H1 (cell line): Measurements from ENCODE around the gene OGG1. TPM values are rescaled to one million over a fixed set of nuclear protein-coding genes. Genes with fewer than 3 reads are reported as not detected.

Experiments used
- CTCF ChIA-PET: fragments of 300-600 bp; sonication (Branson Sonifier 250); formaldehyde crosslinking; loops from one replicate; lab custom pipeline; 2021; ENCODE audit not compliant: partially characterized antibody; lab: Charles Lee
- POLR2A ChIA-PET: fragments of 300-600 bp; sonication (Branson Sonifier 250); formaldehyde crosslinking; loops from one replicate; lab custom pipeline; 2021; ENCODE audit warnings: inconsistent platforms; ENCODE audit not compliant: partially characterized antibody; lab: Charles Lee
- DNase-seq, 2 experiments: peaks; one replicate each; pipeline versions ENCODE4 v3.0.0 to v3.0.0-alpha.2; 2010 to 2022; ENCODE audit warnings: low spot score in 2 of 2, low read depth in 1 of 2, mixed read lengths in 1 of 2
- FAIRE-seq: peaks from 2 replicates; lab custom pipeline; 2011; peaks lifted over from hg19 to GRCh38; lab: Jason Lieb, UNC
- H2AFZ ChIP-seq: 2 replicates; pipeline ENCODE4 v1.8.1; 2012; ENCODE audit warnings: low read length, inconsistent platforms
- H2AK5ac ChIP-seq: 2 replicates; pipeline ENCODE4 v1.6.1; 2013; ENCODE audit warnings: low read depth, low read length
- H2BK120ac ChIP-seq: replicated peaks from 2 replicates; pipeline ENCODE3; 2013; ENCODE audit warnings: low read depth, low read length, inconsistent platforms
- H2BK12ac ChIP-seq: 2 replicates; pipeline ENCODE4 v1.6.1; 2013; ENCODE audit warnings: low read depth, low read length
- H2BK15ac ChIP-seq: 2 replicates; pipeline ENCODE4 v1.6.1; 2013; ENCODE audit warnings: low read length
- H2BK20ac ChIP-seq: 2 replicates; pipeline ENCODE4 v1.6.1; 2013; ENCODE audit warnings: low read length
- H2BK5ac ChIP-seq: 2 replicates; pipeline ENCODE4 v1.6.1; 2013; ENCODE audit warnings: low read depth, low read length
- H3K14ac ChIP-seq: 2 replicates; pipeline ENCODE4 v1.6.1; 2013; ENCODE audit warnings: inconsistent platforms; ENCODE audit not compliant: insufficient read length
- H3K18ac ChIP-seq: 2 replicates; pipeline ENCODE4 v1.6.1; 2013; ENCODE audit warnings: low read length; ENCODE audit errors: extremely low read depth
- H3K23ac ChIP-seq: 2 replicates; pipeline ENCODE4 v1.6.1; 2013; ENCODE audit warnings: inconsistent platforms; ENCODE audit not compliant: insufficient read length
- H3K23me2 ChIP-seq: 2 replicates; pipeline ENCODE4 v1.6.1; 2013; ENCODE audit warnings: low read depth, low read length
- H3K27ac ChIP-seq: 2 replicates; pipeline ENCODE4 v1.6.1; 2011; ENCODE audit warnings: low read depth, low read length, inconsistent platforms
- H3K27me3 ChIP-seq, 4 experiments: replicated peaks in 1 of 4; 1 replicate in 1 of 4; 2 replicates in 3 of 4; pipeline versions ENCODE4 v1.6.1 to v1.8.1; 2011 to 2013; ENCODE audit warnings: low read length in 3 of 4, mild to moderate bottlenecking in 3 of 4, inconsistent platforms in 2 of 4, mixed read lengths in 2 of 4, moderate library complexity in 1 of 4; ENCODE audit not compliant: control insufficient read depth in 3 of 4, insufficient read depth in 3 of 4; ENCODE audit errors: extremely low read depth in 1 of 4
- H3K36me3 ChIP-seq, 4 experiments: 2 replicates each; pipeline versions ENCODE4 v1.6.1 to v1.8.1; 2011 to 2013; ENCODE audit warnings: mild to moderate bottlenecking in 4 of 4, low read length in 3 of 4, moderate library complexity in 2 of 4, control low read depth in 1 of 4, inconsistent platforms in 1 of 4; ENCODE audit not compliant: insufficient read depth in 4 of 4, control insufficient read depth in 2 of 4
- H3K4ac ChIP-seq: replicated peaks from 2 replicates; pipeline ENCODE3; 2013; ENCODE audit warnings: low read length, low read depth, mixed read lengths, inconsistent platforms; ENCODE audit not compliant: insufficient read length
- H3K4me1 ChIP-seq, 4 experiments: replicated peaks in 1 of 4; 1 replicate in 1 of 4; 2 replicates in 3 of 4; pipeline versions ENCODE4 v1.6.1 to v1.8.1; 2011 to 2013; ENCODE audit warnings: low read length in 3 of 4, inconsistent platforms in 2 of 4, mixed read lengths in 1 of 4; ENCODE audit not compliant: insufficient read depth in 4 of 4, control insufficient read depth in 3 of 4
- H3K4me2 ChIP-seq, 2 experiments: 2 replicates each; pipeline versions ENCODE4 v1.6.1 to v1.8.1; 2011 to 2013; ENCODE audit warnings: low read depth in 2 of 2, low read length in 2 of 2, control low read depth in 1 of 2, inconsistent platforms in 1 of 2, mild to moderate bottlenecking in 1 of 2; ENCODE audit not compliant: insufficient read depth in 1 of 2
- H3K4me3 ChIP-seq, 4 experiments: fragments of 200-600, 300-600 bp in 1 of 4; sonication (generic), shearing (Covaris generic), sonication (Bioruptor Twin) in 1 of 4; 2 replicates each; pipeline versions ENCODE4 v1.5.1 to v1.8.1; 2011 to 2016; ENCODE audit warnings: low read length in 4 of 4, low read depth in 3 of 4, control low read depth in 2 of 4, inconsistent platforms in 2 of 4, mild to moderate bottlenecking in 2 of 4, mixed read lengths in 1 of 4, moderate library complexity in 1 of 4; ENCODE audit not compliant: insufficient read depth in 2 of 4; ENCODE audit errors: extremely low read depth in 1 of 4
- H3K56ac ChIP-seq: replicated peaks from 2 replicates; pipeline ENCODE3; 2013; ENCODE audit warnings: low read depth, mild to moderate bottlenecking, mixed read lengths, low read length, inconsistent platforms; ENCODE audit not compliant: insufficient read length
- H3K79me1 ChIP-seq: 2 replicates; pipeline ENCODE4 v1.6.1; 2013; ENCODE audit warnings: low read depth, low read length, control low read depth
- H3K79me2 ChIP-seq, 2 experiments: 2 replicates each; pipeline versions ENCODE4 v1.6.1 to v1.8.1; 2012 to 2013; ENCODE audit warnings: low read length in 2 of 2, mild to moderate bottlenecking in 2 of 2, inconsistent platforms in 1 of 2; ENCODE audit not compliant: insufficient read depth in 2 of 2, control insufficient read depth in 1 of 2
- H3K9ac ChIP-seq, 4 experiments: replicated peaks in 1 of 4; 1 replicate in 1 of 4; 2 replicates in 3 of 4; pipeline versions ENCODE4 v1.6.1 to v1.8.1; 2011 to 2013; ENCODE audit warnings: low read depth in 3 of 4, low read length in 3 of 4, control low read depth in 2 of 4, mild to moderate bottlenecking in 2 of 4, moderate library complexity in 2 of 4, inconsistent platforms in 1 of 4; ENCODE audit errors: extremely low read depth in 1 of 4
- H3K9me3 ChIP-seq, 2 experiments: 2 replicates each; pipeline versions ENCODE4 v1.6.1 to v1.8.1; 2012 to 2013; ENCODE audit warnings: mild to moderate bottlenecking in 2 of 2, moderate library complexity in 2 of 2, control low read depth in 1 of 2, inconsistent platforms in 1 of 2, low read depth in 1 of 2, low read length in 1 of 2, mixed read lengths in 1 of 2; ENCODE audit not compliant: insufficient read depth in 2 of 2
- H4K20me1 ChIP-seq, 2 experiments: replicated peaks in 1 of 2; 2 replicates each; pipeline versions ENCODE3 to v1.8.1; 2011 to 2013; ENCODE audit warnings: inconsistent platforms in 2 of 2, low read length in 2 of 2, mild to moderate bottlenecking in 1 of 2; ENCODE audit not compliant: insufficient read depth in 2 of 2, control insufficient read depth in 1 of 2
- H4K5ac ChIP-seq: 2 replicates; pipeline ENCODE4 v1.6.1; 2013; ENCODE audit warnings: low read length, low read depth, mixed read lengths, inconsistent platforms; ENCODE audit not compliant: insufficient read length
- H4K8ac ChIP-seq: 2 replicates; pipeline ENCODE4 v1.8.0; 2013; ENCODE audit warnings: mild to moderate bottlenecking, moderate library complexity, low read length, inconsistent platforms; ENCODE audit not compliant: insufficient read depth; ENCODE audit errors: extremely low read depth
- H4K91ac ChIP-seq: replicated peaks from 2 replicates; pipeline ENCODE3; 2013; ENCODE audit warnings: low read length, mixed read lengths, inconsistent platforms; ENCODE audit not compliant: insufficient read length
- ASH2L ChIP-seq: fragments of 200-600, 300-600 bp; sonication (generic); IDR thresholded peaks from one replicate; pipeline ENCODE4 v1.7.1; 2017; ENCODE audit warnings: low read length
- ATF2 ChIP-seq: IDR thresholded peaks from 2 replicates; pipeline ENCODE4 v1.6.1; 2012; ENCODE audit warnings: low read length, inconsistent platforms
- E2F6 ChIP-seq: IDR thresholded peaks from 2 replicates; pipeline ENCODE4 v1.6.1; 2012; ENCODE audit warnings: inconsistent platforms
- KDM4A ChIP-seq: IDR thresholded peaks from one replicate; pipeline ENCODE4 v1.7.1; 2012; ENCODE audit warnings: low read depth, mild to moderate bottlenecking, moderate library complexity, low read length, inconsistent platforms; ENCODE audit not compliant: severe bottlenecking
- RBBP5 ChIP-seq: IDR thresholded peaks from 2 replicates; pipeline ENCODE4 v1.7.1; 2012; ENCODE audit warnings: low read depth, mild to moderate bottlenecking, inconsistent platforms, low read length, moderate library complexity, borderline replicate concordance
- SP1 ChIP-seq: IDR thresholded peaks from 2 replicates; pipeline ENCODE4 v1.6.1; 2011; ENCODE audit warnings: low read depth, low read length
- SRF ChIP-seq: IDR thresholded peaks from 2 replicates; pipeline ENCODE4 v1.6.1; 2011; ENCODE audit warnings: mild to moderate bottlenecking, low read depth, low read length, moderate library complexity
- TAF7 ChIP-seq: optimal IDR thresholded peaks from 2 replicates; pipeline ENCODE3; 2011; ENCODE audit warnings: low read depth, mild to moderate bottlenecking, inconsistent platforms, low read length, moderate library complexity, borderline replicate concordance
- WGBS, 2 experiments: shearing (Covaris generic) in 1 of 2; methylation state at CpG; one replicate each; pipeline versions ENCODE4 v1.1.6 to v1.1.7; 2013 to 2015; ENCODE audit warnings: low lambda C conversion rate in 2 of 2, mixed read lengths in 2 of 2, inconsistent platforms in 1 of 2, low coverage in 1 of 2, missing lambda C conversion rate in 1 of 2; ENCODE audit not compliant: insufficient replicate concordance in 2 of 2, insufficient coverage in 1 of 2, insufficient read length in 1 of 2; ENCODE audit errors: extremely low coverage in 1 of 2, missing lambda C conversion rate in 1 of 2; 5-methylcytosine and 5-hydroxymethylcytosine counted together
- polyA plus RNA-seq, 7 experiments: library from polyadenylated mRNA; depleted of rRNA in 3 of 7; stranded (reverse) in 5 of 7; unstranded in 2 of 7; fragments of >200 nt in 5 of 7; fragments of 200-250 nt in 2 of 7; gene quantifications; 1 replicate in 5 of 7; 2 replicates in 1 of 7; 4 replicates in 1 of 7; pipeline versions ENCODE4 v1.2.1 to v1.2.3, GENCODE V29; 2011 to 2013; ENCODE audit warnings: missing spikeins in 2 of 7, mixed read lengths in 2 of 7
- total RNA-seq: library from RNA; stranded (reverse); fragmentation: NEBNext Ultra II Directional; extraction: Animal tissue kit (Norgen Biotek cat#: 25700); gene quantifications from 2 replicates; pipeline ENCODE4 v1.2.1, GENCODE V29; 2021

Gene OGG1
- total and polyA plus RNA-seq, 2 of the 8 experiments (the other 6 are each of a cell fraction or from before 2014, with no cell fraction given), result 29.6 to 46.8 TPM

GRCh38 chr3:9792405-9793160, 42.8 kb downstream of the OGG1 start, which contains the start of the genes ARPC4 and TADA3:
ARPC4 (plus strand) TSS chr3:9793082; CDS start chr3:9793122, 40 bp downstream.
TADA3 (minus strand) TSS chr3:9792473; CDS start chr3:9791466, 1,007 bp downstream.
- Histone ChIP-seq H4K20me1 (no peaks in the 10 kb centered on the region), H3K9ac (peak within 1 kb of the TSS; percentile 94 to 99 (median 96)), H2BK20ac (0 out of 2 replicates have a peak within 1 kb of the TSS, but pooled peaks have one; percentile 97), H3K23ac (peak within 1 kb of the TSS; percentile 57), H2BK12ac (peak within 1 kb of the TSS; percentile 92), H2BK5ac (peak within 1 kb of the TSS; percentile 99), H3K27ac (peak within 1 kb of the TSS; percentile 98), H2BK15ac (peak within 1 kb of the TSS; percentile 34; the same call in 1 of the 2 replicates), H3K36me3 (peaks cover 2 to 29% (median 17%) of the 10 kb centered on the region in 4 experiments; a peak in 7 of 8 replicates), H3K23me2 (peaks cover 8% of the 10 kb centered on the region), H3K4me2 (peak within 1 kb of the TSS; percentile 83 to 96), H2AFZ (0 out of 2 replicates have a peak within 1 kb of the TSS, but pooled peaks have one; percentile 18), H4K5ac (peak within 1 kb of the TSS; percentile 98), H3K9me3 (no peaks in the 10 kb centered on the region), H2BK120ac (peak within 1 kb of the TSS; percentile 93), H3K56ac (peak within 1 kb of the TSS; percentile 97), H4K91ac (peak within 1 kb of the TSS; percentile 95), H3K4ac (peak within 1 kb of the TSS; percentile 95), H3K79me2 (peaks cover 0 to 40% of the 10 kb centered on the region in 2 experiments; a peak in 2 of 4 replicates), H3K18ac (peak within 1 kb of the TSS; percentile 99), H3K14ac (no peak within 1 kb of the TSS), H3K27me3 (no peaks in the 10 kb centered on the region), H2AK5ac (peak within 1 kb of the TSS; percentile 94; the same call in 1 of the 2 replicates), H3K79me1 (peaks cover 9% of the 10 kb centered on the region), H3K4me3 (peak within 1 kb of the TSS; percentile 89 to 98 (median 95)), H4K8ac (peak within 1 kb of the TSS; percentile 97), H3K4me1 (peaks cover 0 to 8% (median 0%) of the 10 kb centered on the region in 4 experiments; a peak in 2 of 7 replicates)
- FAIRE-seq, result no peak
- 0% methylated on average over 56 of the region's 65 CpGs; no CpG with 5 or more reads in 1 of the 2 experiments for WGBS, 2 experiments
- CTCF ChIA-PET, result interaction anchor here (0.6 to 1.2 kb wide), 6 partner anchors 9 to 282 kb away, joined by 3 to 6 read pairs (median 4); partner anchors contain the start of gene OGG1
- POLR2A ChIA-PET, result interaction anchor here (0.6 to 5.5 kb wide), 23 partner anchors 9 to 430 kb away, joined by 3 to 71 read pairs (median 4); partner anchors contain the start of genes BRPF1, CAMK1, CRELD1 and EMC3
- peak; percentile 80 to 89 for DNase-seq
- TF ChIP-seq SRF, result peak; percentile 88
- no peak for TF ChIP-seq RBBP5
- TF ChIP-seq SP1, result no peak
- TF ChIP-seq ASH2L, result peak; percentile 68
- peak; percentile 77 for TF ChIP-seq TAF7
- no peak for TF ChIP-seq ATF2
- peak; percentile 58 for TF ChIP-seq KDM4A
- TF ChIP-seq E2F6, result 0 out of 2 replicates have a peak, but pooled peaks have one; percentile 7
